ENCODE data around the gene PDE6D.

The PDE6D gene

DNA sequence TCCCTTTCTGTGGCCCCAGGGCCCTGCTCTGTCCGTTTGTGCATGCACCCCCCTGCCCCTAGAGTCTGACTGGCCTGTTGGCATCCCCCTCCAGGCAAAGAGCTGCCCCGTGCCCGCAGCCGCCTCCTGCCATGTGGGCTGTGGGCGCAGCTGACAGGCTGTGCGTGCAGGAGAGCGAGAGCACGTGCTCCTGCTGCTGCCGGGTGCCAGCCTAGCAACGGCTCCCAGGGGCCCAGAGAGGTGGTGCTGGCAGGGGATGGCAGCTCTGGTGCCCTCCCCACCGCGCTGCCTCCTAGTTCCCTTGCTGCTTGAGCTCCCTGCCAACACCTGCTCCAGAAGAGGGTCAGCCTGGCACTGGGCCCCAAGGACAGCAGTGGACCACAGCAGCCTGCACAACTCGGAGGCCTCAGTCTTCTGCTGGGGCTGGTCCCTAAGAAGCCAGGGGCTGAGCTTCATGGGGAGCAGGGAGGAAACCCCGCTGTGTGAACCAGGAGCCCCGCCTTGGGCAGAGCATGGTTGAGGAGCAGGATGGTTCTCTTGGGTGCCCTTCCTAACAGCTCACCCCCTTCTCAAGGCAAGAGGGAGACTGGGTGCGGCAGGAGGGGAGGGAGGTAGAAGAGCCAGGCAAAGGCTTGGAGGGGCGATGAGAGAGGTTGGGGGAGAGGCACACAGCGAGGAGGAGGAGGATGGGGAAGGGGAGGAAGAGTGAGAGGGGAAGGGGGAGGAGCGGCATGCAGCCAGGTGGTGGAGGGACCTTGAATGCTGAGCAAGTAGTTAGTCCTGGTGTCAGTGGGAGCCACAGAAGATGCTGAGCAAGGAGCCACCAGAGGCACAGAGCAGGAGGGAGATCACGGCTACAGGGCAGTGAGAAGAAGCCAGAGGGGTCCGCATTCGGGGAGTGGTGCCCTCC, 96.5 kb downstream of the PDE6D start:
- TF ChIP-seq, protein P1, sequence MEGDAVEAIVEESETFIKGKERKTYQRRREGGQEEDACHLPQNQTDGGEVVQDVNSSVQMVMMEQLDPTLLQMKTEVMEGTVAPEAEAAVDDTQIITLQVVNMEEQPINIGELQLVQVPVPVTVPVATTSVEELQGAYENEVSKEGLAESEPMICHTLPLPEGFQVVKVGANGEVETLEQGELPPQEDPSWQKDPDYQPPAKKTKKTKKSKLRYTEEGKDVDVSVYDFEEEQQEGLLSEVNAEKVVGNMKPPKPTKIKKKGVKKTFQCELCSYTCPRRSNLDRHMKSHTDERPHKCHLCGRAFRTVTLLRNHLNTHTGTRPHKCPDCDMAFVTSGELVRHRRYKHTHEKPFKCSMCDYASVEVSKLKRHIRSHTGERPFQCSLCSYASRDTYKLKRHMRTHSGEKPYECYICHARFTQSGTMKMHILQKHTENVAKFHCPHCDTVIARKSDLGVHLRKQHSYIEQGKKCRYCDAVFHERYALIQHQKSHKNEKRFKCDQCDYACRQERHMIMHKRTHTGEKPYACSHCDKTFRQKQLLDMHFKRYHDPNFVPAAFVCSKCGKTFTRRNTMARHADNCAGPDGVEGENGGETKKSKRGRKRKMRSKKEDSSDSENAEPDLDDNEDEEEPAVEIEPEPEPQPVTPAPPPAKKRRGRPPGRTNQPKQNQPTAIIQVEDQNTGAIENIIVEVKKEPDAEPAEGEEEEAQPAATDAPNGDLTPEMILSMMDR (IDR thresholded peaks at IDR 0.05; ENCODE audit: insufficient read depth, low read depth, low read length, missing control alignments) = no peak
- no peak overlapping the region for H3K4me3 ChIP-seq (ENCODE audit: low read depth, low read length)

DNA sequence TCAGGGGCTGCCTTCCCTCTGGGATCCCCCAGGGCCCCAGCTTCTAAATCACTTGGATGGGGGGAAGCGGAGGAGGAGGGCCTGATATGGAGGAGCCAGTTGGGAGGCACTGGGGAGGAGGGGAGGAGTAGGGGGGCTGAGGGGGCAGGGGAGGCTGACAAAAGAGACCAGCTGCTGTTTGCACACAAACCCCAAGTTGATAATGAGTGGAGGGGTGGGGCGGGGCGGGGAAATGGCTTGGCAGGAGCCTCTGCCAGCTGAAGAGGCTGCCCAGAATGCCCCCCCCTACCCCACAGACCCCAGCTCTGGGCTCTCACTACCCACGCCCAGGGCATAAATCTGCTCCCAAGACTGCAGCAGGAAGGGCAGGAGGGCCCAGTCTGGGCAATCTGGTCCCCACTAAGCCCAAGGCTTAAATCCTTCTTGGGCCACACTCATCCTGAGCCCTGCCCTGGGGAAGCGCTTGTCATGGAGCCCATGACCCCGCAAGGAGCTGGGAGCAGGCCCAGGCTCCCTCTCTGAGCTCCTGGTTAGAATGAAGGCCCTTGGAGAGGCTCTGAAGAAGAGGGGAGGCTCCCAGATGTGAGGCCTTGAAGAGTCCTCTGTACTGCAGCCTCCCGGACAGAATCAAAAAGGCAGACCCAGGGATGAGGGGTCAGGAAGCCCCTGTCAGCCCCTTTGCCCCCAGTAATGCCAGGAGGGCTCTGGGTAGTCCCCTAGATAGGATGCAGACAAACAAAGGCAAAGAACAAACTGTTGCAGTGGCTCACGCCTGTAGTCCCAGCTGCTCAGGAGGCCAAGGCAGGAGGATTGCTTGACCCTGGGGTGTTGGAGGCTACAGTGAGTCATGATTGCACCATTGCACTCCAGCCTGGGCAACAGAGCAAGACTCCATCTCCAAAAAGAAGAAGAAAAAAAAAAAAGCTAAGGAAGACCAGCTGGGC, 97.5 kb downstream of the PDE6D start:
- TF ChIP-seq, protein P1 (IDR thresholded peaks at IDR 0.05; ENCODE audit: insufficient read depth, low read depth, low read length, missing control alignments) = no peak
- DNase-seq (ENCODE audit: low read depth) = no peak
- H3K4me3 ChIP-seq (ENCODE audit: low read depth, low read length) = no peak overlapping the region

More for the DNA sequence above, 96.5 kb downstream of the PDE6D start:
- no peak for DNase-seq (ENCODE audit: low read depth)

DNA sequence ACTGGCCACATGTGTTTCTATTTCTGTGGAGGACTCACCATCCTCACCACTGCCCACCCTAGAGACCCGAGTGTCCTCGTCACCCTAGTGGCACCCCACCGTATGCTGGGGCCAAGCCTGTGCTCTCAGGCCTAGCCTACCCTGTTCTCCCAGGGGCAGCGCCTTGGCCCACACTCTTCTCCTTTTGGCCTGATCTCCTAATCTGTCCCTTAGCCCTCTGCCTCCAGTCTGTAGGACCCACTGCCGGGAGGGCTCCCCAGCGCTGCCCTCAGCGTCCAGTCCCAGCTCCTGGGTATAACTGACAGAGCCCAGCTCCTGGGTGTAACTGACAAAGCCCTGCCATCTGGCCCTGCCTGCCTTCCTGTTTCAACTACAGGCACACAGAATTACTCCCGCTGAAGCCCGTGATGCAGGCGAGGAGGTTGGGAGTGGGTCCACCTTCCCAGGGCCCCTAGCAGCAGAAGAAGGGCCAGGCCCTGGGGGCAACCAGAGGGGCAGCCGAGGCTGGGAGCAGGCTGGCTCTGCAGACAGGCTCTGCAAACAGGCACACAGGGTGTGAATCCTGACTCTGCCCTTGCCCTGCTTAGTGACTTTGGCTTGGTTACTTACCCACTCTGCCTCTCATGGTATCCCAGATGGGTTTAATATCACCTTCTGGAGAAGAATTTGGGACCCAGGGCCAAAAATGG, 98.3 kb downstream of the PDE6D start:
- no peak overlapping the region for H3K4me3 ChIP-seq (ENCODE audit: low read depth, low read length)
- DNase-seq (ENCODE audit: low read depth) = no peak

More for the DNA sequence above, 98.3 kb downstream of the PDE6D start:
- TF ChIP-seq, protein P1 (IDR thresholded peaks at IDR 0.05; ENCODE audit: insufficient read depth, low read depth, low read length, missing control alignments) = no peak

Data from GM12865 (cell line).